HG03159 (cell line): Measurements from ENCODE around the gene GALNT3.
A peak's percentile ranks its signal among the peaks of the same experiment; 100 is the strongest.

Source experiments
- ATAC-seq: cut with Tn5 transposase; IDR thresholded peaks from one replicate; pipeline ENCODE4 v1.9.1; 2021; ENCODE audit warnings: mild to moderate bottlenecking, moderate library complexity; ENCODE audit not compliant: unreplicated experiment

GALNT3 gene

DNA sequence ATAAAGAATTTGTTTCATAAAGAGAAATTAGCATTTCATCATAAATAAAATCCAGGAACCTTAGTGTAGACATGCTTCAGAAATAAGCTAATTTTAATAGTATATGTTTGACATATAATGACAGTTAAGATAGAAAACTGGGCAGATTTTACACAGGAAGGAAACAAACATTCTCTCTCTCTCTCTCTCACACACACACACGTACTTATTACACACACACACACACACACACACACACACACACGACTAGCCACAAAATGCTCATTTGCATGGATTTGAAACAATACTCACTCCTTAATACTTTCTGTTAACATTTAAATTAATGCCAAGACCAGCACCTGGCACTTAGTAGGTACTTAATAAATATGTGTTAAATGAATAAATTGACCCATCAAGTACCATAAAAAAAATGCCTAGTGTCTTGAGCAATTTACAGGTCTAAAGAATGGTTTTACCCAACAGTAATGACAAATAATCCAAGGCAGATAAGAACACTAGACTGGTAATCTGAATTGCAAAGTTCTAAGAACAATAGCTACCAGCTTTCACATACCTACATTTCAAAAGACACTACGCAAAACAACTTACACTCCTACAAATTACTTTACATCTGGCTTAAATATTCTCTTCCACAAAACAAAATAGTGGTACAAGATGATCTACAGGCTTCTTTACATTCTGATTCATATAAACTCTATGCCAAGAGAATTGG is 2.9 kb upstream of the GALNT3 start:
- no peak for ATAC-seq

DNA sequence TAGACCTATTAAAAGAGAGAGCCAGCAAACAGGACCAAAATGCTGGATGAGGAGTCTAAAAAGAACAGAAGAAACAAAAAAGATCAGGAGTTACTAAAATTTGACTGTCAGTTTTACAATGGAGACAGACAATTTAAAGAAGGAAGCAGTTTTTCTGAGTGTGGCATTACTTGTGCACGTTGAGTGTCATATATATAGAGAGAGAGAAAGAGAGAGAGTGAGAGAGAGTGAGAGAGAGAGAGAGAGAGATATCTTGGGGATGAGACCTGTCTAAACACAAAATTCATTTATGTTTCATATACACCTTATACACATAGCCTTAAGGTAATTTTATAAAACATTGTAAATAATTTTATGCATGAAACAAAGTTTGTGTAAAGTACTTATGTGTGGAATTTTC is 2.1 kb upstream of the GALNT3 start:
- no peak for ATAC-seq

DNA sequence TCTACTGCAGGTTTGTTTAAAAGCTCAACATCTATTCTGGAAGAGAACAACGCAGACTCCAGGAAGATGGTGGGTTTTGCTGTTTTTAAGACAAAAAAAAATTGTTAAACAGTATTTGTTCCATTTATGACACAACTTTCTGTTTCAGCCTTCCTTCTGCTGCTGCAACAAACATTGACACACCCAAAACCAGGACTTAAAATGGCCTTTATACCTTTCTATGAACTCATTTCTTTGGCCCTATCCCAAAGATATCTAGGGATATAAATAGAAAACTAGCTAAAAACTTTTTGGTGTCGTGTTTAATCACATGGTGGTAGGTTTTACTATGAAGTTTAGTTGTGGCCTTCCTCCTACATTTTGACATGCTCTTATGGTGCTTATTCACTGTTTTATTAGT is 964 bp upstream of the GALNT3 start:
- ATAC-seq = peak; percentile 23

DNA sequence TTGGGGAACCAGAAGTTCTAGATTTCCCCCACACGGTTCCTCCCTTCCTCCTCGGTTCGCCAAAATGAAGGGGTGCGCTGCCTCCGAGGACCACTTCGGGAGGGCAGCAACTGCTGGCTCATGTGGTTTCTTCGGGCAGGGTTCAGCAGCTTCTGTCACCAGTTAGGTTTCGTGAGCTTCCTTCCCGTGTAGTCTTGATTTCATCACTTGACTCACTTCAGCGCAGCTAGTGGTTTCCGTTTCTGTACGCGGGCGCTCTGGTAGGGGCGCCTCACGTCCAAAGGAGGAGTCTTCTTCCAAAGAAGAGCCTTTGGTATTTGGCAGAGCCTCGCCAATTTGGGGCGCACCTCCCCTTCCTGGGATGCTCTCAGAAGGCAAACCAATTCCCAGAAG is 485 bp upstream of the GALNT3 start:
- peak; percentile 96 for ATAC-seq

DNA sequence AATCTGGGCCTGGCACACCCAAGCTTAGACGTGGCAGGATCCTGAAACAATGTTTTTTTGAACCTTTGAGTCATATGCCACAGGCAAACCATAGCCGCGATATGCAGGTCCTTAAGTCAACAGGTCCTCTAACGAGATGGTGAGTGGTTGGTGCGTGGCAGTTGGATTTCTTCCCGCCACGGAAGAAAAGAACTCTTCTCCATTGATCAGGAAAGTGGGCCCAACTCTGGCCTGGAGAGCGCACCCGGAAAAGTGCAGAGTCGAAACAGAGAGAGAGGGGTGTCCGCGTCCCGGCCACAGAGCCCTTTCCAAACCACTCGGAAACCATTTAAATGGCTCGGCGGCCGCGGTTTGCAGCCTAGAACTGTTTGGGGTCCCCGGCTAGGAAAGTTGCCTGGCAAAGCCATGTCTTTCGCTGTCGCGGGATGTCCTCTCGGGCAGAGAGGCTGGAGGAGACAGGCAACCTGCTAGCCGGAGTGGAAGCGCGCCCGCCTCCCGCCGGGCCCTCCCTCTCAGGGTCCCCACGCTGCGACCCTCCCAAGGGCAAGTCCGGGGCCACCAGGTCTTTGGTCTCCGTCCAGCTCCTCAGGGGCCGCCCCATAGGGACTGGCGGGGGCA is 777 bp downstream of the GALNT3 start:
- peak; percentile 8 for ATAC-seq

DNA sequence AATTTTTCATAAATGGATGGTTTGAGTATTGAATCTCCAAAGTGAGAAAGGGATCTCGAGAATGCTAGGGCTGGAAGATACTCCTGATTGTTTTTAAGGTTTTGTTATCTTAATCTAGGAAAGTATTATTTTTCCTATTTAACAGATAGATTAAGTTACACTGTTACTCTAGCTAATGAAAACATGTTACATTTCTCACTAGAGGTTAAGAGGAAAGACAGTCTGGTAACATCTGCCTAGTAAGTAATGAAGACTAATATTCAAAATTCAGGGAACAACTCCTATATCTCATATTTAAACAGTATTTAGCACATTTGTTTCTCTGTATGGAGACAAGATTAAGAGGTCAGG is 2.0 kb downstream of the GALNT3 start:
- ATAC-seq = no peak

DNA sequence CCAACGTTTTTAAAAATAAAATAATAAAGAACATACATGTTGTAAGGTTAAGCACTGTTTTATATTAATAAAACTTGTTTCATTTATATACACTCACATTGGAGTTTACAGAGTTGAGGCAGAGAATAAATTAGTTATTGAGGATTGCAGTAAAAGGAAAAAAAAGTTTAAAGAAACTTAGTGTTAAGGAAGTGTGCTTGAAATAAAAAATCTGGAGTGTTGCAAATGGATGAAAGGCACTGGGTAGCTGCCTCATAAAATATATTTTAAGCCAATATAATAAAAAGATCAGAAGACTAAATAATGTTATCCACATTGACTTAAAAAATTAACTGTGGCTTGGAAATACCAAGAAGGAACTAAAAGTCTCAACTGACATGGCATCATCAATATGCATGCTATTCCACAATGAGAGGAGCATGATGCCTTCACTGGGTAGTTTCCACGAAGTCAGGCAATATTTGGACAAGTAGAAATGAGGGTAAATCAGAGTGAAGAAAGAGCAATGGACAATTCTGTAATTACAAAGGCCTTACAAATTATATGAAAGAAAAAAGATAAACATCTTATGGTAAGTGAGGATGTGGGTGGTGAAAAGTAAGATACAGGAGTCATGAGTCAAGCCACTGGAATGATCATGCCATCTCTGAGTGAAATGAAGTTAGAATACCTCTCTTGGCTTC is 2.5 kb downstream of the GALNT3 start:
- ATAC-seq = no peak

DNA sequence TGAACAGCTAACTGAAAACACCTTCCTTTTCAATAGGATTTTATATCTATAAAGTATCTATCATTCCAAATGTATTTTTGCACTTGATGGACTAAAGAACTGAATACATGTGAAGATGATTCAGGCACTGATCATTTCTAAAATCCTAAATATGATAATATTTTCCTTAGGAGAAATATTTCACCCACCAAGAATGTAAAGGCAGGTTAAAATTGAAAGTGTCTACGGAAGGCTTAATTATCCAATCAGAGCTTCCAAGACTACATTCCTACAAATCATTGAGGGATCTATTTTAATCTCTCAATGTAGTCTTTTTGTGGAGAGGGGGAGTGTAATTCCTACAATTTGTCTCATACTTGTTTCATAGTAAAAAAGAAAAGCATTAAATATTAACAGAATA is 3.6 kb downstream of the GALNT3 start:
- ATAC-seq = no peak

DNA sequence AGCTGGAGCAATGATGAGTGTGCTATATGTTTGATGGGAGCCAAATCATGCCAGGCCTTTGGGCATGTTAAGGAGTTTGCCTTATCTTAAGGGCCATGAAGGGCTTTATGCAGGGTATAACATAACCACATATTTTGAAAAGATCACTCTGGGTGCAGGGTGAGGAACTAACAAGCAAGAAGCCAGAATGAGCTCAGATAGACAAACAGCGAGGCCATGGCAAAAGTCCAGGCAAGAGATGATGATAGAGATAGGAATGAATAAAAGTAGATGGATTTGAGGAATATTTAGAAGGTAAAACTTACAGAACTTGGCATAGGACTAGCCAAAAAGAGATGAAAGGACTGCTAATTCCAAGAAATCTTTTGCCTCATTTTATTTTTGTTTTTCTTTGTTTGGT is 6.7 kb downstream of the GALNT3 start:
- ATAC-seq = no peak

DNA sequence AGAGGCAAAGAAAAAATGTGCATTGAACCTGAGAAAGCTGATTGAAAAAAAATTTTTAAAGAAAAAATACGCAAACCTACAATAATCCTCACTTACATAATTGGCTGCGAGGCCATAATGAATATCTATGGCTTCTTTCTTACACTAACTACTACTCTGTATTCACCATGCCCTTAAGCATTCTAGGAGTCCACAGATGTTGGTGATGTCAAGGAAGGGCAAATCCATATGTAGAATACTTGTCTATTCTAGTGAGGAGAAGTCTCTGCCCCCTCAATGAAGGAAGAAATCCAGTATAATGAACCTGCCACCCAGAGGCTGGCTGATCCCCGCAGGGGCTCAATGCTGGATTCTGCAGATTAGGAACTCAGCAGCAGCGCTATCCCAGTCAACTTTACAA is 14.3 kb downstream of the GALNT3 start:
- no peak for ATAC-seq

DNA sequence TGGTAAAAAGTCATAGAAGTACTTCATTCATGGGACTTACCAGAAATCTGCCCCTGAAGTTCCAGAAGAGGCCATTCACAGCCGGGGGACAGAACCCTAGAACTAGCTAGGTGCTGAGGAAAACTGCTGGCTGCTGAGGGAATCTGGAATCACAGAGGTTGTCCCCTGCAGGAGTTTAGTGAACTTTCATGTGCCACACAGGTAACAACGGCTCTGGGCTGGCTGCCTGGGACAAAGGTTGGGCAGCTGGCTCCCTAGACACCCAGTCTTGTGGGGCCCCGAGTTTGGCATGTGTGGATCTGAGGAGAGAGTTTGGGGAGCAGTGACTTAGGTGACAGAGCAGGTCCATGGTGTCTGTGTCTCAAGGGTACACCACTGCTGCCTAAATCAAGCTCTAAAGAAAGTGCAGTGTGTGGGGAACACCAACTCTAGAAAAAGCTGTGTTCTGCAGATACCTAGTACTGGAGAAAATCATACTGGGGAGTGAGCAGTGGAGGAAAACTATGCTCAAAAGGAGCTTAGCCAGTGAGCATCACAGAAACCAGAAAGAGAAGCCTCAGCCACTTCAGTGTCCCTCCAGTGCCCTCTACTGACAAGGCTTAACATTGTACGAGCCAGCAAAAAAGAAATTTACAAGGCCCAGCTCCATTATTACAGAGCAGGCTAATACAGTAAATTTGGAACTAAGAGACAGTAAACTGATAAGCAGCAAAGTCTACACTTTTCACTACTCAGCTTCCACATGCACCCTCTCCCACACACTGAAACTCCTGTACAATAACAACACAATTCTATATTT is 15.2 kb downstream of the GALNT3 start:
- no peak for ATAC-seq

DNA sequence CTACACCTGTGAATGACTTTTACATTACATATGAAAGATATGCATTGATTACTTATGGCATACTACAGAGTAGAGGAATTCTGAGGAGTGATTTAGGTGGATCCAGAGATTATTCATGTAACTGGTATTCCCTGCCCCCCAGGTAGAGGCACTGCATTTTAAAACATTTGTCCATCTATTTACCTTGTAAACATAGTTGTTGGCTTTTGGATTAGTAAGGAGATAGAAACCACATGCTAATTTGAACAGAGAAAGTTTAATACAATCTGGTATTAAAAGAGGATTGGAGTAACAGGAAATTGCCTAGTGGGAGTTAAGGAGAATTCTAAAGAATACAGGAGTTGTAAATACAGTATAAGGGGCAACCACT is 15.9 kb downstream of the GALNT3 start:
- ATAC-seq = no peak

DNA sequence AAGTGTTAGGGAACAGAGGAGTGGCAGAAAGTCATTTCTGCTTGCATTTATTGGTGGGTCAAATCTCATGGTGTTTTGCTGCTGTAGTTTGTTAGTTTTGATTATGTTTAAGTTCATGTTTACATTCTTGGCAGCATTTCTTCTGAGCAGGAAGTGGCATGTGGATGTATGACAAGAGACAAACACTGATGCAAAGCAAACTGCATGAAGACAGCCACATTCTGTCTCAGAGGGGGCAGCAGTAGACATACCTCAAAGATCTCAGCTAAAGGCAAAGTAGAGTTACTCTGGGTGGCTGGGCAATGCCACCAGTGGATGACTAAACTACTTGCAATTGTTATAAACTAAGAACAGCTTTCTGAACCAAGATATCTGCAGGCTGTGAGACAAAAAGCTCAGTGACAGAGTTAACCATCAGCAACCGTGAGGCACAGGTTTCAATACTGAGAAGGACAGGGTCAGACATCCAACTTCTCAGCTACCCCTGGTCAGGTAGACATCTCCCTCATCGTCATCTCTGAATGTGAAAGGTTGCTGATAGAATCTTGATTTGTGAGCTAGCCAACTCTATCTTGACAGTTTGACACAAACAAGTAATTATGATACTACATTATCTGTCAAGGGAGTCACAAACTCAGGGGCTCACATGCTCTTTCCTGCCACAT is 16.4 kb downstream of the GALNT3 start:
- peak; percentile 63 for ATAC-seq

DNA sequence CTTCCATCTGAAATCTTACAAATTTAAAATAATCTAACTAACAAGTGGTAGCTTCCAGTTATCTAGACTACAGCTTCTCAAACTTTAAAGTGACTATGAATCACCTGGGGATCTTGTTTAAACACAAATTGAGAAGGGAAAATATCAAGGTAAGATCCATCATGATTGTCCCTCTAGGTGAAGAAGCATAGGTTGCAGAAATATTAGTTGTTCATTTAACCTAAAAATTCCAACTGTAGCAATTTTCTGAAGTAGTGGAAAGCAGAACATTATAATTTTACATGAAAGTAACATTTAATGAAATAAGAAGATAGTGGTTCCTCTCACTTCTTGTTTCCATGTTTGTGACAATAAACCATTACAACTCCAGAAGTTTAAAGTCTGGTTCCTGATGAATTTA is 17.3 kb downstream of the GALNT3 start:
- ATAC-seq = no peak

DNA sequence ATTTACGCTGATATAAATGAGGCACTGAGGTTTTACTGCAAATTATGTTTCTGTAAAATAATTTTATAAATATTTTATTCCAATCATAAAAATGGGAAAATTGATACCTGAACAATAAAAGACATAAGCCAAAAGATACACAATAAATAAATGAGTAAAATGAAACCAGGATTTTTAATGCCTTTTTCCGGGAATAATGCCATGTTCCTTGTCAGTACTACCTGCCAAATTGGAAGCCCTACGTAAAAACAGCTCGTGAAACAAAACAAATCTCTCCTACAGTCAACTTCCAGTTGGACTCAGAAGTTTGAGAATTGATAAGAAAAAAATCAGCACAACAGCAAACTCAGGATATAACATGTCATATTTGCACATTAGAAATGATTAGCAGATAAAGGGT is 18.0 kb downstream of the GALNT3 start:
- ATAC-seq = no peak

DNA sequence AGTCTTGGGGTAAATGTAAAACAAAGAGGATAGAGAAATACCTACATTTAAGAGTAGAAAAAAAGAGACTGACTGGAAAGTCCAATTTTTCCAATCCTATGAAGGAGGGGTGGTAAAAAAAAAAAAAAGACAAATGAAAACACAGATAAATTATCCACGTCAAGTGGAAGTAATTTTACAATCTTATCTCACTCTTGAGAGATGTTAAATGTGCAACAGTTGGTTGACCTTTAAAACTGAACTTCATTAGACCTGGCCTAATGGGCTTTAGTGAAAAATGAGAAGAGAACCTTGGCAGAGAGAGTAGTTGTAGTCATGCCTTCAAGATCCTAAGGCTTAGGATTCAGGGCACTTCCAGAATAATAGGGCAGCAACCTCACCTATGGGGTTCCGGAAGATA is 20.4 kb downstream of the GALNT3 start:
- ATAC-seq = no peak

DNA sequence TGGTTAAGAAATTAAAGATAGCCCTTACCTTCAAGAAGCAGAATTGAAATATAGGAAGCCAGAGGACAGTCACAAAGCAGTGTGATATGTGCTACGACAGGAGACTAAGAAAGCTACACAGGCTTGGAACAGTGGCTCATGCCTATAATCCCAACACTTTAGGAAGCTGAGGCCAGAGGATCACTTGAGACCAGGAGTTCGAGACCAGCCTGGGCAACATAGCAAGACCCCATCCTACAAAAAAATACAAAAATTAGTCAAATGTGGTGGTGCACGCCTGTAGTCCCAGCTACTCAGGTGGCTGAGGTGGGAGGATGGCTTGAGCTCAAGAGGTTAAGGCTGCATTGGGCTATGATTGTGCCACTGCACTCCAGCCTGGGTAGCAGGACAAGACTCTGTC is 21.9 kb downstream of the GALNT3 start:
- no peak for ATAC-seq

DNA sequence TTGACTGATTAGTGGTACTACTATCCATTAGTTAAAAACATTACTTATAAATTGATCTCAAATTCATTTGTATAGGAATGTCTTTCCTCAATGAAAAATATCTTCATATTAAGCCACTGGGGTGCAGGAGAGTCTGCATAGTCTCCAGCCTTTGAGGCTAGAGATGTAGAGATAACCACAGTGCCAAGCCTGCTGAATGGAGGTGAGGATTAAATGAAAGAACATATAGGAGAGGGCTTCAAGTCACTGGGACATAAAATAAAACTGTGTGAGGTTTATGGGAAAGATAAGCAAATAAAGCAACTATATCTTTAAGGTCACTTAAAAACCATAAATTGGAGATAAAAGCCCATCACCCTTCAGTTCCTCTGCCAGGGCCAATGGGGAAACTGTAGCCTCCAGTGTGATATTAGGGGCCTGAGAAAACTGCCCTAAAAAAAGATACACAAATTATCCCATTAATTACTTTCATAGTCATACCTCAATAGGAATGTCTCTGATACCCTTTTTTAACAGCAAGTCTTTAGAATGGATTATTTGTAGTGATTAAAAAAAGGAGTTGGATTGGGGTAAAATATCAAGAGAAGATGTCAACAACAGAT is 27.6 kb downstream of the GALNT3 start:
- no peak for ATAC-seq

DNA sequence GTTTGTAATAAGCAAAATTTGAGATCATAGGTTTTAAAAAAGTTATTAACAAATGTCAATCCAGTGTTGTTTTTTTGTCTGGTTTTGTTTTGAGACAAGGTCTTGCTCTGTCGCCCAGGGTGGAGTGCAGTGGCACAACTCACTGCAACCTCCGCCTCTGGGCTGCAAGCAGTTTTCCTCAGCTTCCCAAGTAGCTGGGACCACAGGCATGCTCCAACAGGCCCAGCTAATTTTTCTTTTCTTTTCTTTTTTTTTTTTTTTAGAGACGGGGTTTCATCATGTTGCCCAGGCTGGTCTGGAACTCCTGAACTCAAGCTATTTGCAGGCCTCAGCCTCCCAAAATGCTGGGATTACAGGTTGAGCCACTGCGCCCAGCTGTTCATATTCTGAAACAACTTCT is 31.3 kb downstream of the GALNT3 start:
- no peak for ATAC-seq

DNA sequence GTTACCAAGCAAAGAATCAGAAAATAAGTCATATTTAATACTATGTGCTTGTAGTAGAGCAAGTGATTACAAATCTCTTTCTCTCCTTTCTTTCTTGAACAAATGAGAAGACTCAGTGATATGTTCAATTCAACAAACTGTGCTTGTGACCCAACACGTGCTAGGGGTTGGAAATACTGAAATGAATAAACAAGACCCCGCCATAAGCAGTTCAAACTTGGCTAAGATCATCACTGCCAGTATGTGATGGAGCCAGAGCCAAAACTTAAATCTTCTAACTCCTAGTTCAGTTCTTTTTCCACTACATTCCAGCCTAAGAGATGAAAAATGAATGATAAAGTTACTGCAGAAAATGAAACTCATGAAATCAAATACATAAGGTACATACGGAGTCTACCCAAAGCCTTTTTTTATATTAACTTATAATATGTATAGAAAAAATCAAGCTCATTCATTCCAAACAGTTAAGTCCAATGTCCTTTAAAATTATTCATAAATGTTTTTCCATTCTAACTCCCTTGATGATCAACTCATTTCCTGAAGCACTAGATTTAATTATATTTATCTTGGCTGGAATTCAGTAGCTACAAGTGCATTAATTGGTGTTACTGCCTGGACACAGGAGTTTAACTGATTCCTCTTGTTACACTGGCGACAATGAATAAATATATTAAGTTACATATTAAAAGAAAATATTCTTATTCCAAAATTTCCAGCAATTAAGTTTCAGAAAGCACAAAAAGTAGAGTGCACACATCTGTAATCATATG is 36.0 kb downstream of the GALNT3 start:
- ATAC-seq = no peak
